PC-3 (cell line): ENCODE data around the gene SMG1. TPM values are rescaled to one million over a fixed set of nuclear protein-coding genes. Genes with fewer than 3 reads are reported as not detected.
"Not testable (repeated sequence)": the region's sequence is repeated elsewhere in the genome, so short reads cannot be mapped to it uniquely, and the experiment has no call there.

Experiments
- ATAC-seq: fragments of 200-7000 bp; cut with Tn5 transposase; 2 replicates; pipeline ENCODE4 v1.9.1; 2020; ENCODE audit warnings: mild to moderate bottlenecking, moderate library complexity
- BruUV-seq: library from RNA; stranded (reverse); fragments of 400-500 nt; replicated peaks from 2 replicates; lab custom pipeline; 2021; lab: Mats Ljungman, UMichigan
- CTCF ChIA-PET: fragments of 300-600 bp; sonication (Branson Sonifier 250); formaldehyde crosslinking; loops from one replicate; lab custom pipeline; 2022; ENCODE audit warnings: antibody characterized with exemption; lab: Charles Lee
- POLR2A ChIA-PET: fragments of 300-600 bp; sonication (Branson Sonifier 250); formaldehyde crosslinking; loops from one replicate; lab custom pipeline; 2022; ENCODE audit warnings: antibody characterized with exemption; ENCODE audit not compliant: unreplicated experiment; lab: Charles Lee
- DNase-seq: peaks from one replicate; pipeline ENCODE4 v3.0.0-alpha.2; 2015
- H2AFZ ChIP-seq: fragments of 300-600 bp; sonication (generic); 2 replicates; pipeline ENCODE4 v1.6.0; 2016; ENCODE audit warnings: antibody characterized with exemption, low read length
- H3F3A ChIP-seq: fragments of 300-600 bp; sonication (generic); one replicate; pipeline ENCODE4 v1.6.0; 2017; ENCODE audit warnings: antibody characterized with exemption, low read length, control low read depth, mild to moderate bottlenecking; ENCODE audit not compliant: unreplicated experiment
- H3K27ac ChIP-seq: fragments of 300-600 bp; sonication (generic); 2 replicates; pipeline ENCODE4 v1.5.1; 2016; ENCODE audit warnings: mild to moderate bottlenecking, low read length
- H3K27me3 ChIP-seq: fragments of 300-600 bp; sonication (generic); 2 replicates; pipeline ENCODE4 v1.6.1; 2016; ENCODE audit warnings: low read length, mixed read lengths
- H3K36me3 ChIP-seq: fragments of 300-600 bp; sonication (generic); 2 replicates; pipeline ENCODE4 v1.6.1; 2016; ENCODE audit warnings: low read depth, mixed run types, low read length, mixed read lengths
- H3K4me1 ChIP-seq: fragments of 300-600 bp; sonication (generic); 2 replicates; pipeline ENCODE4 v1.5.1; 2016; ENCODE audit warnings: low read length; ENCODE audit not compliant: insufficient read depth
- H3K4me2 ChIP-seq: fragments of 300-600 bp; sonication (generic); 2 replicates; pipeline ENCODE4 v1.6.0; 2016; ENCODE audit warnings: low read length
- H3K4me3 ChIP-seq: fragments of 300-600 bp; sonication (generic); 2 replicates; pipeline ENCODE4 v1.5.1; 2016; ENCODE audit warnings: mild to moderate bottlenecking, low read length, mixed read lengths
- H3K79me2 ChIP-seq: fragments of 300-600 bp; sonication (generic); 2 replicates; pipeline ENCODE4 v1.6.1; 2017; ENCODE audit warnings: low read length, mixed read lengths
- H3K9ac ChIP-seq: fragments of 300-600 bp; sonication (generic); 2 replicates; pipeline ENCODE4 v1.6.0; 2016; ENCODE audit warnings: mild to moderate bottlenecking, low read length
- H3K9me2 ChIP-seq: fragments of 300-600 bp; sonication (generic); replicated peaks from 2 replicates; pipeline ENCODE4 v1.6.1; 2016; ENCODE audit warnings: mixed run types, low read length, mixed read lengths
- H3K9me3 ChIP-seq: fragments of 300-600 bp; sonication (generic); 2 replicates; pipeline ENCODE4 v1.6.1; 2016; ENCODE audit warnings: low read length, mixed read lengths
- H4K20me1 ChIP-seq: fragments of 300-600 bp; sonication (generic); 2 replicates; pipeline ENCODE4 v1.6.1; 2016; ENCODE audit warnings: low read length, mixed read lengths
- CTCF ChIP-seq: fragments of 300-600 bp; sonication (generic); conservative IDR thresholded peaks from 2 replicates; pipeline ENCODE4 v1.5.1; 2017; ENCODE audit warnings: antibody characterized with exemption, low read depth, mild to moderate bottlenecking, low read length
- EZH2 ChIP-seq: fragments of 300-600 bp; sonication (generic); IDR thresholded peaks from one replicate; pipeline ENCODE4 v1.6.1; 2017; ENCODE audit warnings: antibody characterized with exemption, mild to moderate bottlenecking, low read length; ENCODE audit not compliant: unreplicated experiment
- EZH2phosphoT487 ChIP-seq: fragments of 300-600 bp; sonication (generic); IDR thresholded peaks from 2 replicates; pipeline ENCODE4 v1.6.1; 2018; ENCODE audit warnings: mild to moderate bottlenecking, antibody characterized with exemption, low read length, borderline replicate concordance
- intact Hi-C: fragments of 100-400 bp; cut with micrococcal nuclease; formaldehyde crosslinking; loops from 2 replicates; pipeline ENCODE4 v1.9.0; 2023
- total RNA-seq: library from RNA; depleted of rRNA; stranded (reverse); fragments of >200 nt; gene quantifications from 2 replicates; pipeline ENCODE4 v1.2.3, GENCODE V29; 2014

The SMG1 gene
- total RNA-seq, 1 experiment from 2014 or later = 37.6 TPM

- Histone ChIP-seq H3K4me1 (peaks cover 12% of the 10 kb centered on the region), H2AFZ (no peak overlapping the region), H3K27me3 (no peaks in the 10 kb centered on the region), H3F3A (no peaks in the 10 kb centered on the region), H3K4me3 (no peak overlapping the region), H3K79me2 (peaks cover 56% of the 10 kb centered on the region), H3K9me2 (no peaks in the 10 kb centered on the region), H3K9ac (no peak overlapping the region), H3K27ac (no peak overlapping the region), H3K9me3 (no peaks in the 10 kb centered on the region), H3K4me2 (no peak overlapping the region), H4K20me1 (peaks cover 60% of the 10 kb centered on the region), H3K36me3 (peaks cover 52% of the 10 kb centered on the region)
- no peak for TF ChIP-seq EZH2phosphoT487
- no peak for TF ChIP-seq EZH2
- ATAC-seq = no peak
- BruUV-seq = no TSS peak
- ChIA-PET POLR2A (no interaction called here), CTCF (no interaction called here)
- no peak for DNase-seq
- intact Hi-C loops = loop anchor here (10.0 kb wide), 1 partner anchor 61 kb away; no protein-coding TSS in a partner anchor
Measured at GRCh38 chr16:18783430-18784341, 142.5 kb downstream of the SMG1 start.

GRCh38 chr16:18782697-18783429 lies 143.3 kb downstream of the SMG1 start:
- peaks cover 44% of the 10 kb centered on the region for H3K36me3 ChIP-seq
- H3K9me2 ChIP-seq = no peaks in the 10 kb centered on the region
- H3K9ac ChIP-seq = no peak overlapping the region
- intact Hi-C loops = loop anchor here (10.0 kb wide), 1 partner anchor 62 kb away; no protein-coding TSS in a partner anchor
- POLR2A ChIA-PET = no interaction called here
- BruUV-seq = no TSS peak
- CTCF ChIA-PET = no interaction called here
- H3K4me1 ChIP-seq = peaks cover 4% of the 10 kb centered on the region; the same call in 1 of the 2 replicates
- H3K4me2 ChIP-seq = no peak overlapping the region
- ATAC-seq (no peak), DNase-seq (no peak)
- no peaks in the 10 kb centered on the region for H3F3A ChIP-seq
- H3K79me2 ChIP-seq = peaks cover 48% of the 10 kb centered on the region
- no peaks in the 10 kb centered on the region for H3K27me3 ChIP-seq
- no peak overlapping the region for H3K27ac ChIP-seq
- H3K9me3 ChIP-seq = no peaks in the 10 kb centered on the region
- H2AFZ ChIP-seq = no peak overlapping the region
- TF ChIP-seq EZH2phosphoT487 = no peak
- TF ChIP-seq CTCF = no peak
- no peak for TF ChIP-seq EZH2
- H3K4me3 ChIP-seq = no peak overlapping the region
- peaks cover 52% of the 10 kb centered on the region for H4K20me1 ChIP-seq

- H3F3A ChIP-seq, ATAC-seq, H2AFZ ChIP-seq, H3K4me2 ChIP-seq, H3K4me3 ChIP-seq, H3K9ac ChIP-seq, POLR2A ChIA-PET, BruUV-seq, H3K27ac ChIP-seq, DNase-seq, H3K9me2 ChIP-seq, CTCF ChIA-PET, H3K27me3 ChIP-seq, H3K9me3 ChIP-seq, H3K4me1 ChIP-seq: not testable (repeated sequence)
- peaks cover 35% of the 10 kb centered on the region for H4K20me1 ChIP-seq
- H3K36me3 ChIP-seq = peaks cover 32% of the 10 kb centered on the region
- intact Hi-C loops = loop anchor here (10.0 kb wide), 1 partner anchor 64 kb away; no protein-coding TSS in a partner anchor
- peaks cover 32% of the 10 kb centered on the region for H3K79me2 ChIP-seq
Measured at GRCh38 chr16:18781232-18781631, 145.0 kb downstream of the SMG1 start.

GRCh38 chr16:18780460-18781026 lies 145.7 kb downstream of the SMG1 start:
- H4K20me1 ChIP-seq = peaks cover 28% of the 10 kb centered on the region
- CTCF ChIA-PET, H3F3A ChIP-seq, DNase-seq, H3K4me2 ChIP-seq, H3K9ac ChIP-seq, H3K9me2 ChIP-seq, H3K4me3 ChIP-seq, H3K27ac ChIP-seq, H3K9me3 ChIP-seq, POLR2A ChIA-PET, H3K4me1 ChIP-seq, ATAC-seq, BruUV-seq, H3K27me3 ChIP-seq, H2AFZ ChIP-seq: not testable (repeated sequence)
- intact Hi-C loops = loop anchor here (10.0 kb wide), 1 partner anchor 64 kb away; no protein-coding TSS in a partner anchor
- H3K79me2 ChIP-seq = peaks cover 25% of the 10 kb centered on the region
- peaks cover 25% of the 10 kb centered on the region for H3K36me3 ChIP-seq

GRCh38 chr16:18777664-18778063 lies 148.5 kb downstream of the SMG1 start:
- H3K79me2 ChIP-seq, H3K36me3 ChIP-seq, H3K27me3 ChIP-seq, POLR2A ChIA-PET, H3K4me2 ChIP-seq, H3K4me3 ChIP-seq, BruUV-seq, DNase-seq, H3K9me2 ChIP-seq, H3K9me3 ChIP-seq, intact Hi-C loops, H3F3A ChIP-seq, ATAC-seq, CTCF ChIA-PET, H4K20me1 ChIP-seq, H3K4me1 ChIP-seq, H2AFZ ChIP-seq, H3K27ac ChIP-seq, H3K9ac ChIP-seq: not testable (repeated sequence)
